Retina (tissue), 1 donor: ENCODE measurements around the gene PTPRN2.

Source experiments
- DNase-seq: peaks from one replicate; pipeline ENCODE4 v3.0.0-alpha.2; 2016

The PTPRN2 gene

DNA sequence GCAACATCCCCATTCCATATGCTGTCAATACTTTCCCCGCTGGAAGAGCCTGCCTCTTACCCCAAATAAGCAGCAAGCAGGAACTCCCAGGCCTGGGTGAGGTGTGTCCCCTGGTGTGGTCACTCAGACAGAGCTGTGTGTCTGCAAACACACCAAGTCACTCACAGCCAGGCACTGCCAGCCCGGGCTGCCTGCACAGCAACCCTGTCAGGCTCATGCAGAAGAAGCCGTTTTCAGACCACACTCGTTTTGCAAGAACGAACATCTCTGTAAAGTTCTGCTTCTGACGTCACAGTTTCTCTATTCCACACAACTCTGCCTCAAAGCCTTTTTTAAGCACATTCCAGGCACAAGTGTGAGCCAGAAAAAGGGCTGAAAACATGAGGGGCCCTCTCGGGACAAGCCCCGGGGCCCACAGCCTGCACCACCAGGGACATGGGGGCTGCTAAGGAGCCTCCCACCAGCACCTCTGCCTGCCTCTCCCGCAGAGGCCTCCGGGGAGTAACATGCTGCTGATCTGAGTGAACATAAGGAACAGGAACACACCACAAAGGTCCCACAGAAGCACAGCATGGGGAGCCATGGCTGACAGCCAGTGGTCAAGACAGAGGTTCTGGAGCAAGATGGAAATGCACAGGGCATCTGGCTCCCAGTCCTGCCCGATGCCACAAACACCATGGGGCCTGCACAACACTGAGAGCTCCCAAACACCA is 11.4 kb downstream of the PTPRN2 start:
- DNase-seq: no peak

DNA sequence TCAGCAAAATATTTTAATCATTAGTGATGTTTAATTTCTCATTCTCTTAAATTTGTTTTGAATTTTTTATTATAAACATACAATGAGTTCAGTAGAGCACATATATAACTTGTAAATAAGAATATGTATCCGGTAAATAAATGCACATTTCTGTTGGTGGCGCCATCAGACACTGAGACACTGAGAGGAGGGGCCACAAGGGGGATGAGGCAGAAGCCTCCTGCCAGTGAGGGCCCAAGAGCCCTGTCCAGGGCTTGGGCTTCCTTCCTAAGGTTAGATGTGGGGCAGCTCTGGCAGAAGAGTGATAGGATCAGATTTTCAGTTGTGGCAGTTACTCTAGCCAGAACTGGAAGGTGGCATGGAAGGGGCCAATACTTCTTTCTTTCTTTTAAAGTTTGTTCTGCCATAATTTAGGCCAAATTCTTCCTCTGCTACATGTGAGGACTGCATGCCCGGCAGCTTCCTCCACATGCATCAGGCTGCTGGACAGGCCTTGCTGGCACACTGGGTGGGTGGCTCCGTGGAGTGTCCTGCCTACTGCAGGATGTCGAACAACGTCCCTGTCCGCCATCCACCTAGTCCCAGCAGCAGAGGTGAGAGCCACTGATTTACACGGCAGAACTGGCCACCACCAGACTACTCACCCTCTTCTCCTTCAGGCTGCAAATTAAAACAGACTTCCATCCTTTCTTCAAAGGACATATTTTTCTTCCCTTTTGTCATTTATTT is 13.2 kb downstream of the PTPRN2 start:
- DNase-seq: no peak

DNA sequence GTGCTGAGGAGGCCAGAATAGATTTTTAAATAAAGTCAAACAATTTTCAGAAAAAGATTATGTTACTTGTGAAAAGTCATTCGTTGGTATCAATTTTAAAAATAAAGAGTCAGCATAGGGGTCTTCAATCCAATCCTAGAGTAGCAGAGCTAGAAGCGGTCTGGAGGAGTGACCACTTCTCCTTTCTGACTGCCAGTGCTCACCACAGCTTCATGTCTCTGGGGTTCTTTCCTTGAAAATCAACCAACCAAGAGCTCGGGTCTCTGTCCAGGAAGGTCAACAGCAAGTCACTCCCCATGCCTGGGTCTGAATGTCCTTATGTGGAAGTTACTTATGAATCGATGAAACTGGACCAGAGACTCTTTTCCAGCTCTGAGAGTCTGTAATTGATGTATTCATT is 14.3 kb downstream of the PTPRN2 start:
- DNase-seq: no peak

DNA sequence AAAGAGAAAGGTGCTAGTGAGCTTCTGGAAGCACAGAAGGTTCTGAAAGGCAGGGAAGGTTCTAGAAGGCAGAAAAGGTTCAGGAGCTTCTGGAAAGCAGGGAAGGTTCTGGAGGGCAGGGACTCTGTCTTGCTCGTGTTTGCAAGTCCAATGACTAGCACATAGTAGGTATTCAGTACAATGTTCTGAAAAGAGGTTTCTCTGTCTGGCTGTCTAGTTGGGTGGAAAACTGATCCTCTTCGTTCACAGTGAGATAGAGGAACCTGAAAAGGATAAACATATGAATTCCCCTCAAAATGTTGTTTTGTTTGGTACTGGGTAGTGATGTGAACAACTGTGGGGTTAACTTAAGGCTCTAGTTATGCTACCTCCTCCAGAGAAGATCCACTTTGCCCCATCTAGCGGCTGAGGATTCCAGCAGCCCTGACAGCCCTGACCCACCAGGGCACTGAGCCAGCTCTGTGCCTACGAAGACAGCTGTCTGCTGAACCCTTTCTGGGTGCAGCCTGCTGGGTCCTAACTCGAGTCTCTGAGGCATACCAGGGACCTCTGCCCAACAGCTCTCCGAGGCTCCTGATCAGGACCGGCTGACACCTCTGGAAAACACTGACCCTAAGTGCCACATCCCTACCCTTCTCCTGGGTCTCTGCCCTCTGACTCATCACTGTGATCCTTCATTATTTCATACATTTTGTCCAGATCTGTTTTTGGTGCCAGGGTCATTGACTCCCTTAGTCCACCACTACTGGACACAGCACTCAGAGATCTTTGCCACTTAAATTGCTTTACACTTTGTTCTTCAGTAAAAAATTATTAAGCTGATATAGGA is 15.4 kb downstream of the PTPRN2 start:
- no peak for DNase-seq

DNA sequence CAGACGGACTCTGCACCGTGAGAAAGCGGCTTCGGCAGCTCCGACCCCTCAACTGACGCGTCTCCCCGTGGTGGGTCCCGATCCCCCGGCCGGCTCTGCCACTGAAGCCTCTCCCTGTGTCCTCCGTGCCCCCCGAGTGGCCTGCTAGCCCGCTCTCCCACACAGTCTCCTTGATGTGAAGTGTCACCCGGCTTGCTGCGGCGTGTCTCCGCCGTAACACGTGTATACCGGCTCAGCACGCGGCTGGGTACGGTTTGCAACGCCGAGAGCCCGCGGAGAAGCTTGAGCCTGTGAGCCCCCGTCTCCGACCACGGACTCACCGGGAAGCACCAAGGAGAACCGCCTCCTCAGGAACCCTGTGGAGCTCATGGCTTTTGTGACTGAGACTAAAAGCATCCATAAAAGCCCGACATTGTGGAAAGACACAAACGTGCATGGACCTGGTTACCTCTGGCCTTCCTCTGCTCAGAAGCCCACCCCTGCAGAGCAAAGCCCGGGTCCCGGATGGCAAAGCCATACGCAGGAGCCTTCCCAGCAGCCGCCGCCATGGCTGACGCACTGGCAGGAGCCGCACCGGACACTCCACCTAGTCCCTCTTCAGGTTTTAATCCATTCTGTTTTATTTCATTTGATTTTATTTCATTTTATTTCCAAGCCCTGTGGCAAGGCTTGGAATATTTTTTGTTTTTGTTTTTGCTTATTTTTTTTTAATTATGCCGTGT is 17.0 kb downstream of the PTPRN2 start:
- no peak for DNase-seq

DNA sequence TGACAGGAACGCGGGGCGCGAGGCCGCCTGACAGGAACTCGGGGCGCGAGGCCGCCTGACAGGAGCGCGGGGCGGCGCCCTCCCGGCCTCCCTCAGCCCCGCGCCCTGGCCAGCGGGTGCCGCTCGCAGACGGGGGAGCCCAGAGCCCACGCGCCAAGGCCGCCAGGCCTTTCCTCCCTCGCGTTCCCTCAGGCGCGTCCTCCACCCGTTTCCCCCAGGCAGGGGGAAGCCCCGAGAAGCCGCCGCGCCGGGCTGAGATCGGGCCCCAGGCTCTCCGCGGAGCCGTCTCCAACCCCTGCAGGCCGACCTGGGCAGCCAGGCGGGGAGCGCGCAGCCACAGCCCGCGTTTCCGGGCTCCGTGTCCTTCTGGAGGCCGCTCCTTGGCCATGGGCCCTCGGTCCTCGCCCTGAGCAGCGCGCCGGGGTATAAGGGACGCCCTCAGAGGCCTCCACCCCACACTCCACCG is 17.7 kb downstream of the PTPRN2 start:
- DNase-seq: no peak

DNA sequence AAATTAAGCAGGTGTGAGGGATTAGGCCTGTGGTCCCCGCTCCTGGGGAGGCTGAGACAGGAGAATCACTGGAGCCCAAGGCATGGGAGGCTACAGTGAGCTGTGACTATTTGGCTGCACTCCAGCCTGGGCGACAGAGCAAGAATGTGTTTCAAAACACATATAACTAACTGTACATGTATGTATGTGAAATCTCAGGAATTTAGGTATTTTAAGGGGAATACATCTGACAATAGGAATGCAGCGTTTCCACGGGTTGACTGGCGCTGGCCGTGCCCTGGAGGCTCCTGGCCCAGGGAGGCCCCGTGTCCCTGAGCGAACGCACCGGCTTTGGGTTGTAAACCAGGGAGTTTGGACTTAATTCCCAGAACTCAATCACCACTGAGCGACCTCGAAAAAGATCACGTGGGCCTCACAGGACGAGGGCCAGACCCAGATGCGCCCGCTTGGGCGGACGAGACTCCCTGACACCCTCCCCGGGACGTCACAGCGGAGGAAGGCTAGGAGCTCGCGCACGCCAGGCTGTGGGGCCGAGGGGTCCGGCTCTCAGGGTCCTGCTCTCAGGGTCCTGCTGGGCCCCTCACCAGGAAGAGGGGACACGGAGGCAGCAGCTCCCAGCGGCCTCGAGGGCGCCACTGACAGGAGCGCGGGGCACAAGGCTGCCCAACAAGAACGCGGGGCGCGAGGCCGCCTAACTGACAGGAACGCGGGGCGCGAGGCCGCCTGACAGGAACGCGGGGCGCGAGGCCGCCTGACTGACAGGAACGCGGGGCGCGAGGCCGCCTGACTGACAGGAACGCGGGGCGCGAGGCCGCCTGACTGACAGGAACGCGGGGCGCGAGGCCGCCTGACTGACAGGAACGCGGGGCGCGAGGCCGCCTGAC is 18.4 kb downstream of the PTPRN2 start:
- DNase-seq: no peak

DNA sequence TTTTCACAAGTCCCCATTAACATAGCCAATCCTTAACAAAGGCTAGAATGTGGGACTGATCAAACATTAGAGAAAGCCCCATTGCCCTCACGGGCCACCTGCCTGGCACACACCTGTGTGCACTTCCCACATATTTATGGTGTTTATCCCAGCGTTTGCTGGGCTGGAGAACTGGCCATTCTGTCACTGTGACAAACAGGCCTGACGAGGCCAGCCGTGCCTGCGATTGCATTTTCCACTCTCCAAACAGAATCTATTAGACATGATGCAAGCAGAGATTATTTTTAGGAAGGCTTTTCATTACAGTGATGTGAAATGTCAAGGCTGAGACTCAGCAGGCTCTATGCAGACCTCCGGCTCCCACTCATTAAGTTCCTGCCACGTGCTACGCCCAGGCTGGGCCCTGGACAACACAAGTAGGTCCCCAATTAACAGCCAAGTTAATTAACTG is 20.4 kb downstream of the PTPRN2 start:
- no peak for DNase-seq

DNA sequence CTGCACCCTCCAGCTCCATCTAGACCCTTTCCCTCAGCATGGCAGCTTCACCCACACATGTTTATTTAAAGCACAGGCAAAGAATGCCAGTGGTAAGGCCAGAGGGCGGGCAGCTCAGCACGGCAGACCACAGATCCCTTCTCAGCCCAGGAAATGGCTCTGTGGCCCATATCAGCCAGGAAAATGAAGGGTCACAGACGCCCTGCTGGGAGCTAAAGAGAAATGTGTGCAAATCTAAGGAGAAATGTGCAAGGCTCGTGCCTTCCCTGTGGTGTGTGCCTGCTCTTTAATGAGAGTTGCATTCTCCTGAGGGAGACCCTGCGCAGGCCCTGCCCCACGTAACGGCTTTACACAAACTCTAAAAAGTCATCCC is 23.0 kb downstream of the PTPRN2 start:
- DNase-seq: no peak

DNA sequence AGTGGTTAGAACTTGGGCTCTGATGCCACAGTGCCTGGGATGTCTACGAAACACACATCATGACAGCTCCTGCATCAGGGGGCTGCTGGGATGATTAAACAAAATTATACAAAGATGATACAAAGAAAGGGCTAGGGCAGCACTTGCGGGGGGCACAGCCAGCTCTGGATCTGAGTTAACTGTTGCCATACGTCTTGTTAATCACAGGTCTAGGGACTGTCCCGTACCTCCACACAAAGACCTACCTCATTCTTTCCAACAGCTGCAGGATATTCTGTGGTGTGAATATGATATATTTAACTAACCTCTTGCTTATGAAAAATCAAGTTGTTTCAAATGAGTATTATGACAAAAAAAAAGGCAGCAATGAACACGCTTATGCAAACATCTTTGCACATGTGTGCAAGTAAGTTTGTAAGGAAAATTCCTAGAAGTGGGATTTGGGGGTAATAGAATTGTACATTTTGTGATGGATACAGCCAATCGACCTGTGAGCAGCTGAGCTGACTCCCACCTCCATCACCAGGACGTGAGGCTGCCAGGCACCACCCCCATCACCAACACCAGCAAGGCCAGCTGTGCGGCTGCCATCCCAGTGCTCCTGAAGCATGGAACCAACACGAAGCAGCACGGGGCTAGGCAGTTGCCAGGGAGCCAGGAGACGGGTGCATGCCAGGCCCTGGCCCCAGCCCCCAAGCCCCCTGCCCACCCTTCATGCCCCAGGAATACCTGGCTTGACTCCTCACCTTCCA is 23.5 kb downstream of the PTPRN2 start:
- no peak for DNase-seq

DNA sequence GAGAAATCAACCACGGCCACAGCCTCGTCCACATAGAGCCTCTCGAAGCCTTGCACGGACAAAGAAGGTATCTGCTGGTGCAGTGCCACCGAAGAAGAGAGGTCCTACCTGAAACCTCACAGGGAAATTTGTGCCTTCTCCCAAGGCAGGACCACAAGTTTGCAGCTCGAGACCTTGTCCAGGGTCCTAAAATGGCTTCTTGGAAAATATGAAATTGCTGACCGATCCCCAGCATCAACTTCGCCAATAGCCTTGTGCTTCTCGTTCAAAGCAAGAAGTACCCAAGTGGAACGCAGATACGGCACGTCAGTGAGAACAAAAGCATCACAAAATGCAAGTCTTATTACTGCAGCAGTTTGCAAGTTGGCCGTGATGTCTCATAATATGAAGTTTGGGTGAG is 24.6 kb downstream of the PTPRN2 start:
- no peak for DNase-seq

DNA sequence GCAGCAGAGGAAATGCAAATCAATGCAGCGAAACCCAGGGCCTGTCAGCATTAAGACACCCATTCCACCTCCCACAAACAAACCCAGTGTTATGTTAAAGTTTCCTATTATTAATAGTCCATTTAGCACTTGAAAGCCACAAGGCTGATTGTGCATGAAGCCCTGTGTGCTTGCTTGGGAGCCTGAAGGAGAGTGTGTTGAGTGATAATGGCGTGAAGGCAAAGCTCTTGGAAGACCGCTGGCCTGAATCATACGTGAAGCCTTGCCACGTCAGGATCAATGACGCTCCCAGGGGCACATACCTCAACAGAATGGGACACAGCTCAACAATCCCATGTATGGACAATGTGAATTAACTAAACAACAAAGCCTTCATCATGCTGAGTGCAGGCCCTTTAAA is 25.1 kb downstream of the PTPRN2 start:
- no peak for DNase-seq

DNA sequence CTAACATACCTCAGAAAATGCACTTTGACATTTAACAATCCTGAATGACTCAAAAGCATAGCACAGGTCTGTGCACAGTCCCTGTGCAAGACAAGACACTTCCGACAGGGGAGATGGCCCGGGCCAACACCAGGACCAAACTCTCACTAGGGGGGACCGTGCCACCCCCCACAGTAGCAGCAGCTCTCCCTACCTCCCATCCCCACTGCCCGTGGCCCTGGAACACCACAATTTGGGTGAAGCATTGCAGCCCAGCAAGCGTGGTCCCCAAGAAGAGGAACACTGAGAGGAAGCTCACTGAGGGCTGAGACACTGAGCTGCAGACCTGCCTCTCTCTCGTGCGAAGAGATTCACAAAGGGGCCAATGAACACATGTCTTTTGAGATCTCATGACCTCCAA is 26.0 kb downstream of the PTPRN2 start:
- DNase-seq: no peak

DNA sequence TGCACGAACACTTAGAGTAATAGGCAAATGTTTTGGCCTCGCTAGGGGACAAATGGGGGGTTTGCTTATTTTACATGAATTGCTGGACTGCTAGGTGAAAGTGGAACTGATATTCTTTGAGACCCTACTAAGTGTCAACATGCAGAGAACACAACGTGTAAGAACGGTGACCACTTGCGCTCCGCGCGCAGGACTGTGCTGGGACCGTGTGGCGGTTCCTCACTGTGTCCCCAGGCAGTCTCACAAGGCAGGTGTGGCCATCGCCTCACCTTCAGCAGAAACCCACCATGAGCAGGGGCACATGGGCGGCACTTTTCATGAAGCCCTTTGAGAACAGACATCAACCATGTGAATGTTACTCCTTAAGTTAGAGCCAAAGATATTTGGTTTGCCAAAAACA is 27.2 kb downstream of the PTPRN2 start:
- no peak for DNase-seq

DNA sequence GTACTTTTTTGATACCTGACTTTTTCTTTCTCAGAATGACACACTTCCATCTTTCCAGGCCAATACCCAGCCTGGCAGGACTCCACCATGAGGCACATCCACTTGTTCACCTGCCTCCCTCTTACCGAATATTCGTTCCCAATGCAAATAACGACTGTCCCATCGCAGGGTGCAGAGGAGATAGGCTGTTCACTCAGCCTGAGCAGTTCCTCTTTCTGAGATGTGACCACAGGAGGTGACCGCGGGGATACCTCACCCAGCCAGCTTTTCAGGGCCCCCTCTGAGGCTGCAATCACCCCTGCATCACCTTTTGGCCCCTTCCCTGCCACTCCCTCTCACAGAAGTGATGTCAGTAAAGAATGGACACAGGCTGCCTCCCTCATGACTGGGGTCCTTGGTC is 28.3 kb downstream of the PTPRN2 start:
- no peak for DNase-seq

DNA sequence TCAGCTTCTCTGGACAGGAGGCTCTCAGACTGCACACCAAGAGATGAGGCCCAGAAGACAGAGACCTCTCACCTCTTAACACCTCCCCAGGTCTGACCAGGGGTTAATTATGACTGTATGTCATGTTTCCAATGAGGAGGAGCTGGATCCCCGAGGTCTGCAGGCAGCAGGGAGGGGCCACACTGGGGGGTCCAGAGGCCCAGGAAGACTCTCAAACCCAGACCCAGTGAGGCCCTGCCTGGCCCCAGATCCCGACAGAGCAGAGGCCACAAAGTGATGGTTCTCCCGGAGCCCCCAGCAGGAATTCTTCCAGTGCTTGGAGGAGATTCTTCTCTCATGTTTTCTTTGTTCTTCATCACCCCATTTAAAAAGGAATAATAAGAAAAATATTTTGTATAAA is 28.8 kb downstream of the PTPRN2 start:
- DNase-seq: no peak

DNA sequence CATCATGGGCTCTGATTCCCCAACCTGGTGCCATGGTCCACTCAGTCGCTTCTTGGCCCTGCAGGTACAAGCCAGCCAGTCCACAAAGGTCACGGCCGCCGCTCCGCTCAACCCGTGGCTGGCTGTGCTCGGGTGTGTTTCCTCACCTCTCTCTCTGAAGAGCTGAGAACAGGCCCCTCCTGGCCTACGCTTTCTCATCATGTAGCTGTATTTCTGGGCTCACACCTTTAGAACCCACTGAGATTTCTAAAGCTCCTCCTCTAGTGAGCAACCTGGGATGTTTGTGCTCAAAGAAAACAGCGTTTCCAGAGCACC is 30.2 kb downstream of the PTPRN2 start:
- no peak for DNase-seq

DNA sequence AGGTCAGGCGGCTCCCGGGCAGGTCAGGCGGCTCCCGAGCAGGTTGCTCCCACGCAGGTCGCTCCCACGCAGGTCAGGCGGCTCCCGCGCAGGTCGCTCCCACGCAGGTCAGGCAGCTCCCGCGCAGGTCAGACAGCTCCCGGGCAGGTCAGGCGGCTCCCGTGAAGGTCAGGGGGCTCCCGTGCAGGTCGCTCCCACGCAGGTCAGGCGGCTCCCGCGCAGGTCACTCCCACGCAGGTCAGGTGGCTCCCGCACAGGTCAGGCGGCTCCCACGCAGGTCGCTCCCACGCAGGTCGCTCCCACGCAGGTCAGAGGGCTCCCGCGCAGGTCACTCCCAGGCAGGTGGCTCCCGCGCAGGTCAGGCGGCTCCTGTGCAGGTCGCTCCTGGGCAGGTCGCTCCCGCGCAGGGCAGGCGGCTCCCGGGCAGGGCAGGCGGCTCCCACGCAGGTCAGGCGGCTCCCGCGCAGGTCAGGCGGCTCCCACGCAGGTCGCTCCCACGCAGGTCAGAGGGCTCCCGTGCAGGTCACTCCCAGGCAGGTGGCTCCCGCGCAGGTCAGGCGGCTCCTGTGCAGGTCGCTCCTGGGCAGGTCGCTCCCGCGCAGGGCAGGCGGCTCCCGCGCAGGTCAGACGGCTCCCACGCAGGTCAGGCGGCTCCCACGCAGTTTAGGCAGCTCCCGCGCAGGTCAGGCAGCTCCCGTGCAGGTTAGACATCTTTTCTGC is 30.7 kb downstream of the PTPRN2 start:
- DNase-seq: no peak

DNA sequence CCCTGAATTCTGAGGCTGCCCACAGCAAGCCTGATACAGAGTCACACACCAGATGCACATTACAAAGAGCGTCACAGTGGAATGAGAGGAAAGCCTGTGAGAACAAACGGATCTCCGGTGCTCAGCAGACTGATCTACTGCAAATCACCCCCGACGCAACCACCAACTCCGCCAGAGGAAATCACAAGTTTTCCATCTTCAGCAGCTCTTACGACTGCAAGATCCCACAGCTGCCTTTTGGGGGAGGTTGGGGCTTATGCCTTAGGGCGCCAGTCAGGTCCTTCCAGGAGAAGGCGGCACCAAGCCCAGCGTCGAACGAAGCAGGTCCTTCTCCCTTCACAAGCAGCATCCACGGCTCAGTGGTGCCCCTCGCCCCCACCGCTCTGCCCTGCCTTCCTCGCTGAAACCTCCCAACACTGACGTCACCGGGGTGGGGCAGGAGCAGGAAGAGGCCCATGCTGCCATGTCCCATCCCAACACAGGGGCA is 32.5 kb downstream of the PTPRN2 start:
- no peak for DNase-seq

DNA sequence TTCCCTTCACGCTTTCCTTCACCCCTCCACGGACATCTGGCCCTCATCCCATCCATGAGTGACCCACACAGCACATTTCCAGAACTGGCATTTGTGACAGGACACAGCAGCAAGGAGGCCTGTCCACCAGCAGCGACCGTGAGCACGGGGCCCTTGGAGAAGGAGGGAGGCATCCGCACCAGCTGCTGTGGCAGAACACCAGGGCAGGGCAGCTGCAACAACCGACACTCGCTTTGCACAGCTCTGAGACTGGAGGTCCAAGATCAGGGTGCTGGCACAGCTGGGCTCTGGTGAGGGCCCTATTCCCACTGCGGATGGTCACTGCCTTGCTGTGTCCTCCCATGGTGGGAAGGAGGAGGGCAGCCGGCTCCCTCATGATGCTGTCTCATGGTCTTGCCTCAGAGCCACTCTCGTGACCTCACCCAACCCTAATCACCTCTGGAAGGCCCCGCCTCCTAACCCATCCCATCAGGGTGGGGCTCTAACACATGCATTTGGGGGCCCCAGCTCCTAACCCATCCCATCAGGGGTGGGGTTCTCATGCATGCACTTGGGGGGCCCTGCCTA is 36.7 kb downstream of the PTPRN2 start:
- DNase-seq: no peak
